Activated CD8-positive, alpha-beta memory T cell treated with anti-CD3 and anti-CD28 coated beads for 4 hours (primary cell): ENCODE measurements around the gene DUXA.
A peak's percentile ranks its signal among the peaks of the same experiment; 100 is the strongest.
"Not testable (repeated sequence)": the region's sequence is repeated elsewhere in the genome, so short reads cannot be mapped to it uniquely, and the experiment has no call there.

Source experiments
- DNase-seq, 2 donors: peaks; one replicate each; pipeline ENCODE4 v3.0.0-alpha.2; 2020; ENCODE audit warnings: low read depth in 2 of 2

DUXA gene

GRCh38 chr19:57167385-57167784 is at the start of gene DUXA:
Gene DUXA, minus strand, starts transcription at chr19:57167485. Its CDS starts 42 bp downstream, at chr19:57167443.
- DNase-seq = no peak

GRCh38 chr19:57212109-57212508 is 44.8 kb upstream of the DUXA start:
- no peak for DNase-seq

- DNase-seq = no peak
Measured at GRCh38 chr19:57210381-57210780, 43.1 kb upstream of the DUXA start.

- no peak for DNase-seq
Measured at GRCh38 chr19:57202160-57202559, 34.9 kb upstream of the DUXA start.

- not testable (repeated sequence) for DNase-seq
Measured at GRCh38 chr19:57197874-57198273, 30.6 kb upstream of the DUXA start.

- DNase-seq = no peak
Measured at GRCh38 chr19:57192993-57193392, 25.7 kb upstream of the DUXA start.

GRCh38 chr19:57192077-57192420 is 24.8 kb upstream of the DUXA start:
- DNase-seq = no peak

GRCh38 chr19:57191141-57192076 is 24.1 kb upstream of the DUXA start, which contains the start of gene ZNF264:
Gene ZNF264, plus strand, starts transcription at chr19:57191500. Its CDS starts 414 bp downstream, at chr19:57191914.
- peak; percentile 73 to 78 for DNase-seq

GRCh38 chr19:57190301-57190700 is 23.0 kb upstream of the DUXA start:
- DNase-seq = no peak

- peak in 1 of 2 donors; percentile 24 for DNase-seq
Measured at GRCh38 chr19:57171551-57172081, 4.3 kb upstream of the DUXA start.

GRCh38 chr19:57165846-57166245 is 1.4 kb downstream of the DUXA start:
- DNase-seq = no peak

GRCh38 chr19:57161985-57162539 is 5.2 kb downstream of the DUXA start:
- DNase-seq = no peak

- DNase-seq = no peak
Measured at GRCh38 chr19:57152921-57153320, 14.4 kb downstream of the DUXA start.

GRCh38 chr19:57141699-57142098 is 25.6 kb downstream of the DUXA start:
- DNase-seq = no peak

- no peak for DNase-seq
Measured at GRCh38 chr19:57135797-57136196, 31.5 kb downstream of the DUXA start.

GRCh38 chr19:57127403-57127802 is 39.9 kb downstream of the DUXA start:
- DNase-seq = not testable (repeated sequence)

GRCh38 chr19:57123882-57124281 is 43.4 kb downstream of the DUXA start:
- DNase-seq = no peak

- DNase-seq = no peak
Measured at GRCh38 chr19:57118848-57119247, 48.4 kb downstream of the DUXA start.

GRCh38 chr19:57113501-57113900 is 53.8 kb downstream of the DUXA start:
- not testable (repeated sequence) for DNase-seq

GRCh38 chr19:57111329-57111644 is 56.0 kb downstream of the DUXA start:
- no peak for DNase-seq

- DNase-seq = no peak
Measured at GRCh38 chr19:57110592-57111328, 56.5 kb downstream of the DUXA start.

- DNase-seq = no peak
Measured at GRCh38 chr19:57106722-57107235, 60.5 kb downstream of the DUXA start.
